ENCODE results near the gene ROM1. TPM values are rescaled to one million over a fixed set of nuclear protein-coding genes. Genes with fewer than 3 reads are reported as not detected.
A peak's percentile ranks its signal among the peaks of the same experiment; 100 is the strongest.
"Not testable (repeated sequence)": the region's sequence is repeated elsewhere in the genome, so short reads cannot be mapped to it uniquely, and the experiment has no call there.

ROM1 gene
- total RNA-seq, 1 donor from 2014 or later = 15.2 TPM

- DNase-seq (ENCODE audit: low spot score) = no peak
- intact Hi-C loops (cut with DNase I) = no loop called here
These were observed 31.2 kb downstream of the ROM1 start for GRCh38 chr11:62644220-62644619.

GRCh38 chr11:62645671-62645945 lies 32.6 kb downstream of the ROM1 start:
- intact Hi-C loops (cut with DNase I) = no loop called here
- ATAC-seq = no peak
- no peak for DNase-seq (ENCODE audit: low spot score)

More at GRCh38 chr11:62644220-62644619, 31.2 kb downstream of the ROM1 start:
- no peak for ATAC-seq

GRCh38 chr11:62645946-62646824 lies 33.1 kb downstream of the ROM1 start, which contains the start of gene GANAB:
GANAB (minus strand) TSS chr11:62646613; CDS start chr11:62646599, 14 bp downstream.
- ATAC-seq = peak; percentile 99
- DNase-seq (ENCODE audit: low spot score) = peak; percentile 100
- intact Hi-C loops (cut with DNase I) = no loop called here

- DNase-seq (ENCODE audit: low spot score) (no peak), ATAC-seq (peak; percentile 2)
- intact Hi-C loops (cut with DNase I) = no loop called here
These were observed 34.0 kb downstream of the ROM1 start for GRCh38 chr11:62646825-62647608.

- no peak for ATAC-seq
- DNase-seq (ENCODE audit: low spot score) = no peak
- intact Hi-C loops (cut with DNase I) = no loop called here
These were observed 34.5 kb downstream of the ROM1 start for GRCh38 chr11:62647609-62648005.

- DNase-seq (ENCODE audit: low spot score) (no peak), ATAC-seq (no peak)
- intact Hi-C loops (cut with DNase I) = no loop called here
These were observed 35.3 kb downstream of the ROM1 start for GRCh38 chr11:62648185-62648966.

GRCh38 chr11:62648967-62649364 lies 35.9 kb downstream of the ROM1 start:
- intact Hi-C loops (cut with DNase I) = no loop called here
- ATAC-seq = no peak

GRCh38 chr11:62649486-62649885 lies 36.4 kb downstream of the ROM1 start:
- intact Hi-C loops (cut with DNase I) = no loop called here
- no peak for DNase-seq (ENCODE audit: low spot score)
- no peak for ATAC-seq

More at GRCh38 chr11:62648967-62649364, 35.9 kb downstream of the ROM1 start:
- no peak for DNase-seq (ENCODE audit: low spot score)

GRCh38 chr11:62650283-62650682 lies 37.2 kb downstream of the ROM1 start:
- intact Hi-C loops (cut with DNase I); ATAC-seq; DNase-seq (ENCODE audit: low spot score): not testable (repeated sequence)

- ATAC-seq (peak; percentile 3), DNase-seq (ENCODE audit: low spot score) (no peak)
- intact Hi-C loops (cut with DNase I) = no loop called here
These were observed 39.3 kb downstream of the ROM1 start for GRCh38 chr11:62652161-62653006.

- intact Hi-C loops (cut with DNase I) = no loop called here
- DNase-seq (ENCODE audit: low spot score) (no peak), ATAC-seq (no peak)
These were observed 41.2 kb downstream of the ROM1 start for GRCh38 chr11:62654297-62654696.

GRCh38 chr11:62656796-62657429 lies 43.9 kb downstream of the ROM1 start:
- intact Hi-C loops (cut with DNase I) = no loop called here
- ATAC-seq (no peak), DNase-seq (ENCODE audit: low spot score) (no peak)

- ATAC-seq = peak; percentile 34
- intact Hi-C loops (cut with DNase I) = loop anchor here (5.0 kb wide), 1 partner anchor 1747 kb away; no protein-coding TSS in a partner anchor
These were observed 51.5 kb downstream of the ROM1 start for GRCh38 chr11:62664405-62665074.

More at GRCh38 chr11:62664405-62665074, 51.5 kb downstream of the ROM1 start:
- DNase-seq (ENCODE audit: low spot score) = peak; percentile 69

Small RNA genes lying within 50 kb of the gene (microRNA-seq; reads per million reads assigned to microRNA genes)
- not detected for gene MIR6747

Other genes with a start within 250 kb of the ROM1 start
- 3.5 TPM for gene SCGB1A1, start 194.2 kb upstream of the ROM1 start, total RNA-seq
- gene AHNAK, start 66.5 kb upstream of the ROM1 start, total RNA-seq = 2,773 TPM
- gene EEF1G, start 39.4 kb upstream of the ROM1 start, total RNA-seq = 811 TPM
- 20.7 TPM for gene TUT1, start 21.7 kb upstream of the ROM1 start, total RNA-seq
- gene MTA2, start 11.4 kb upstream of the ROM1 start, total RNA-seq = 86.6 TPM
- gene EML3, start 482 bp upstream of the ROM1 start, total RNA-seq = 113 TPM
- 38.7 TPM for gene B3GAT3, start 8.7 kb downstream of the ROM1 start, total RNA-seq
- 219 TPM for gene GANAB, start 33.4 kb downstream of the ROM1 start, total RNA-seq
- gene INTS5, start 40.0 kb downstream of the ROM1 start, total RNA-seq = 12.3 TPM
- 25.1 TPM for gene C11orf98, start 52.0 kb downstream of the ROM1 start, total RNA-seq
- 7.1 TPM for gene CSKMT, start 52.1 kb downstream of the ROM1 start, total RNA-seq
- 7.1 TPM for gene UQCC3, start 58.4 kb downstream of the ROM1 start, total RNA-seq
- gene LBHD1, start 59.0 kb downstream of the ROM1 start, total RNA-seq = 4.9 TPM
- 79.6 TPM for gene UBXN1, start 65.8 kb downstream of the ROM1 start, total RNA-seq
- gene LRRN4CL, start 76.3 kb downstream of the ROM1 start, total RNA-seq = 28.4 TPM
- gene BSCL2, start 94.2 kb downstream of the ROM1 start, total RNA-seq = 44.5 TPM
- 1.4 TPM for gene GNG3, start 94.4 kb downstream of the ROM1 start, total RNA-seq
- 51.2 TPM for gene HNRNPUL2, start 114.2 kb downstream of the ROM1 start, total RNA-seq
- 30.9 TPM for gene TTC9C, start 115.2 kb downstream of the ROM1 start, total RNA-seq
- 9.8 TPM for gene ZBTB3, start 140.9 kb downstream of the ROM1 start, total RNA-seq
- gene POLR2G, start 148.3 kb downstream of the ROM1 start, total RNA-seq = 48.1 TPM
- gene TAF6L, start 158.1 kb downstream of the ROM1 start, total RNA-seq = 17.8 TPM
- 29.6 TPM for gene TMEM179B, start 174.1 kb downstream of the ROM1 start, total RNA-seq
- gene TMEM223, start 178.7 kb downstream of the ROM1 start, total RNA-seq = 10.4 TPM
- gene NXF1, start 192.2 kb downstream of the ROM1 start, total RNA-seq = 81.8 TPM
- 51.6 TPM for gene STX5, start 218.8 kb downstream of the ROM1 start, total RNA-seq
- gene TEX54, start 219.6 kb downstream of the ROM1 start, total RNA-seq = not detected
- gene WDR74, start 226.3 kb downstream of the ROM1 start, total RNA-seq = 34.5 TPM

Measured in sciatic nerve (tissue), 2 donors.